HuH-7 (cell line): ENCODE results near the gene LONP2.
"Not testable (repeated sequence)": the region's sequence is repeated elsewhere in the genome, so short reads cannot be mapped to it uniquely, and the experiment has no call there.

Source experiments
- DNase-seq: peaks from one replicate; pipeline ENCODE4 v3.0.0; 2011; ENCODE audit warnings: low spot score

The LONP2 gene

GRCh38 chr16:48235556-48236136, 8.5 kb upstream of the LONP2 start:
- DNase-seq, result no peak

GRCh38 chr16:48236286-48236685, 7.8 kb upstream of the LONP2 start:
- no peak for DNase-seq

DNA sequence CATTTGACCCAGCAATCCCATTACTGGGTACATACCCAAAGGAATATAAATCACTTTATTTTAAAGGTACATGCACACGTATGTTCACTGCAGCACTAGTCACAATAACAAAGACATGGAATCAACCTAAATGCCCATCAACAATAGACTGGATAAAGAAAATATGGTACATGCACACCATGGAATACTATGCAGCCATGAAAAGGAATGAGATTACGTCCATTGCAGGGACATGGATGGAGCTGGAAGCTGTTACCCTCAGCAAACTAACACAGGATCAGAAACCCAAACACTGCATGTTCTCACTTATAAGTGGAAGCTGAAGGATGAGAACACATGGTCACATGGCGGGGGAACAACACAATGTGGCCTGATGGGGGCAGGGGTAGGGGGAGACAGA, 4.0 kb upstream of the LONP2 start:
- DNase-seq, result not testable (repeated sequence)

GRCh38 chr16:48244863-48245195, 729 bp downstream of the LONP2 start:
- DNase-seq, result no peak

- DNase-seq, result no peak
Observed at GRCh38 chr16:48246066-48246465, 2.0 kb downstream of the LONP2 start.

DNA sequence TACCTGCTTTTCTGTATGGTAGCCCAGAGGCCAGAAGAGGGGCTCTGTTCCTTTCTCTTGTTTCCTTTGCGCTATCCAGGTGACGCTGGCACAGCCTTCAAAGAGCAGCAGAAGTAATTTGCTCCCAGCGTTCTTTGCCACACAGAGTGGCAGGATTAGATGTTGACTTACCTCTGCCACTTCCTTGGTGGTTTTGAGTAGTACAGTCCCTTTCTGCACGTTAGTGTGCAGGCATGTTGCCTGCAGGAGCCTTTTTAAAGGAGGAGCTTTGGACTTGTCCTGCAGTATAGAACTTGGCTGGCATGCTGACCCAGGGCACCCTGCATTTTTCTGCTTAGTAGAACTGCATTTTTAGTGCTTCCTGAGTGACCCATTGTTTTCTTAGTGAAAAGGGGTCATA, 3.2 kb downstream of the LONP2 start, which contains the start of gene ABCC11:
TSS of gene ABCC11 (minus strand) at position 229 of the 400 bp plus-strand sequence. CDS start 15,618 bp downstream, outside the sequence.
- DNase-seq, result no peak

- no peak for DNase-seq
Observed at GRCh38 chr16:48250520-48251278, 6.6 kb downstream of the LONP2 start.

DNA sequence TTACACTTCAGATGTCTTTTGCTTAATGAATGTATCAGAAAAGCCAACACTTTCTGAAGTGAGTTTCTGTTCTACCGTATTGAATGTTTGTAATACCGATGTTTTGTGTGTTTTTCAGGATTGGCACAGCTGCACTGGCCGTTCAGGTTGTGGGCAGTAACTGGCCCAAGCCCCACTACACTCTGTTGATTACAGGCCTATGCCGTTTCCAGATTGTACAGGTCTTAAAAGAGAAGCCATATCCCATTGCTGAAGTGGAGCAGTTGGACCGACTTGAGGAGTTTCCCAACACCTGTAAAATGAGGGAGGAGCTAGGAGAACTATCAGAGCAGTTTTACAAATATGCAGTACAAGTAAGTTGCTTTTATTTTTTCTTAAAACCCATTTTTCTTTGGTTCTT, 7.9 kb downstream of the LONP2 start:
- DNase-seq, result no peak

DNA sequence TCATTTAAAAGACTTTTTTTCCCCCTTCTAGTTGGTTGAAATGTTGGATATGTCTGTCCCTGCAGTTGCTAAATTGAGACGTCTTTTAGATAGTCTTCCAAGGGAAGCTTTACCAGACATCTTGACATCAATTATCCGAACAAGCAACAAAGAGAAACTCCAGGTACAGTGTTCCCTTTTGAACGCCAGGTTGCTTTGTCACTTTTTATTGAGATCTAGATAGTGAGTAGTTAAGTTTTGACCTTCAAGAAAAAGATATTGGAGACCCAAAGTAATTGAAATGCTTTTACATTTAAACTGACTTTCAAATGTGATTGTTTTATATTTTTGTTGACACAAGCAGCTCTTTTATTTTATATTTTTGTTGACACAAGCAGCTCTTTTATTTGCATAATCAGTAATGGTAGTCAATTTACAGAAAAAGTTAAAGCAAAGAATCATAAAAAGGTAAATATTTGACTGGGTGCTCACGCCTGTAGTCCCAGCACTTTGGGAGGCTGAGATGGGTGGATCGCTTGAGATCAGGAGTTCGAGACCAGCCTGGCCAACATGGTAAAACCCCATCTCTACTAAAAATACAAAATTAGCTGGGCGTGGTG, 12.6 kb downstream of the LONP2 start:
- no peak for DNase-seq

GRCh38 chr16:48261569-48261968, 17.5 kb downstream of the LONP2 start:
- no peak for DNase-seq

GRCh38 chr16:48262631-48263030, 18.5 kb downstream of the LONP2 start:
- DNase-seq, result no peak

- no peak for DNase-seq
Observed at GRCh38 chr16:48269011-48269410, 24.9 kb downstream of the LONP2 start.

GRCh38 chr16:48271728-48272127, 27.6 kb downstream of the LONP2 start:
- DNase-seq, result no peak

GRCh38 chr16:48272837-48273421, 28.8 kb downstream of the LONP2 start:
- no peak for DNase-seq

GRCh38 chr16:48274476-48274875, 30.4 kb downstream of the LONP2 start:
- DNase-seq, result no peak

DNA sequence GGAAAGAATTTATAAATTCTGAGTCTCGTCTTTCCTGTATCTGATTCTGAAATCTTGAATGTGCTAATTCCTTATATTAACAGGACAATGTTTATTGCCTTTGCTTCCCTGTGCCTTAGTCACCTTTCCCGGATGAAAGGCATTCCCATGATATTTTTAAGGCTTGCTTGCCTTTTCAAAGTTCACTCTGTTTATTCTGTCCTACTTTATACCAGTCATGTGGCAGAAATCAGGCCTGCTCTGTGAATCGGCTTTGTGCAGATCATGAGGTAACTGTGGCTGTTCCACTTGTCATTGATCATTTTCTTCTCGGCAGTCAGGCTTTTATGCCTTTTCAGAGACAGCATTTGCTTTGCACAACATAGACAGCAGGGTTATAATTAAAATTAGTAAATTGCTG, 32.0 kb downstream of the LONP2 start:
- DNase-seq, result no peak

- DNase-seq, result no peak
Observed at GRCh38 chr16:48277158-48277557, 33.1 kb downstream of the LONP2 start.

- no peak for DNase-seq
Observed at GRCh38 chr16:48279199-48279598, 35.1 kb downstream of the LONP2 start.

GRCh38 chr16:48280546-48280945, 36.4 kb downstream of the LONP2 start:
- DNase-seq, result no peak

DNA sequence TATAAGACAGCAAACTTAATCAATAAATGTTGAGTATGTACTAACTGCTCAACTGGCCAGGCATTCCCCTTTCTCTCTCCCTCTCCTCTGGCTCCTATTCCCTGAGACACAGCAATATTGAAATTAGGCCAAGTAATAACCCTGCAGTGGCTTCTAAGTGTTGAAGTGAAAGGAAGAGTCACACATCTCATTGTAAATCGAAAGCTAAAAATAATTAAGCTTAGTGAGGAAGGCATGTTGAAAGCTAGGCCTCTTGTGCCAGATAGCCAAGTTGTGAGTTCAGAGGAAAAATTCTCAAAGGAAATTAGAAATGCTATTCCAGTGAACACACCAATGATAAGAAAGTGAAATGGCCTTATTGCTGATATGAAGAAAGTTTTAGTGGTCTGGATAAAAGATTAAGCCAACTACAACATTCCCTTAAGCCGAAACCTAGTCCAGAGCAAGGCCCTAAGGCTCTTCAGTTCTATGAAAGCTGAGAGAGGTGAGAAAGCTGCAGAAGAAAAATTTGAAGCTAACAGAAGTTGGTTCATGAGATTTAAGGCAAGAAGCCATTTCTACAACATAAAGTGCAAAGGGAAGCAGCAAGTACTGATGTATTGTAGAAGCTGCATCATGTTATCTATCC, 38.6 kb downstream of the LONP2 start:
- no peak for DNase-seq

GRCh38 chr16:48284772-48285409, 40.8 kb downstream of the LONP2 start:
- DNase-seq, result no peak

DNA sequence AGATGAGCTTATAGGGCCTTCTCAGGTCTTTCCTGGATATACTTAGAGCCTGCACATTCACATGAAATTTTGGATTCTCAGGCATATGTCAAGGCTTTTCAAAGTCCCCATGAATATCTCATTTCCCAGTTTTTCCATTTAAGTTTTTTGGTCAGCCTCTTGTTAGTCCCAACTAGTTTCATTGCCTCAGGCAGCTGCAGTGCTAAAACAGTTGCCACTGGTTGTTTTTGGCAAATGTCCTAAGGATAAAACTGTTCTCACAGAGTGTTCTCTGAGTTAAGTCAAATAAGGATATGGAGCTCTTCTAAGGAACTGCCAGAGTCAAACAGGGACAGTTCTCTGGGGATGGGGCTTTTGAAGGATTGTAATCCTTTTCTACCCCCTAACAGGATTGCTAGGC, 43.1 kb downstream of the LONP2 start:
- DNase-seq, result no peak
